Epithelial cell of esophagus (primary cell): ENCODE data around the gene TJAP1.

Experiments used
- DNase-seq: peaks from one replicate; pipeline ENCODE4 v3.0.0; 2010; ENCODE audit warnings: low read depth
- H3K4me3 ChIP-seq: 2 replicates; pipeline ENCODE4 v1.5.1; 2011; ENCODE audit warnings: mild to moderate bottlenecking, low read length, control low read depth
- TF ChIP-seq, protein P1 (sequence below): IDR thresholded peaks from 2 replicates; pipeline ENCODE4 v1.5.1; 2011; ENCODE audit warnings: low read depth, mild to moderate bottlenecking, low read length, control low read depth, inconsistent platforms; ENCODE audit not compliant: insufficient read depth; ENCODE audit errors: missing control alignments

TJAP1 gene, protein sequence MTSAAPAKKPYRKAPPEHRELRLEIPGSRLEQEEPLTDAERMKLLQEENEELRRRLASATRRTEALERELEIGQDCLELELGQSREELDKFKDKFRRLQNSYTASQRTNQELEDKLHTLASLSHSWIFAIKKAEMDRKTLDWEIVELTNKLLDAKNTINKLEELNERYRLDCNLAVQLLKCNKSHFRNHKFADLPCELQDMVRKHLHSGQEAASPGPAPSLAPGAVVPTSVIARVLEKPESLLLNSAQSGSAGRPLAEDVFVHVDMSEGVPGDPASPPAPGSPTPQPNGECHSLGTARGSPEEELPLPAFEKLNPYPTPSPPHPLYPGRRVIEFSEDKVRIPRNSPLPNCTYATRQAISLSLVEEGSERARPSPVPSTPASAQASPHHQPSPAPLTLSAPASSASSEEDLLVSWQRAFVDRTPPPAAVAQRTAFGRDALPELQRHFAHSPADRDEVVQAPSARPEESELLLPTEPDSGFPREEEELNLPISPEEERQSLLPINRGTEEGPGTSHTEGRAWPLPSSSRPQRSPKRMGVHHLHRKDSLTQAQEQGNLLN

DNA sequence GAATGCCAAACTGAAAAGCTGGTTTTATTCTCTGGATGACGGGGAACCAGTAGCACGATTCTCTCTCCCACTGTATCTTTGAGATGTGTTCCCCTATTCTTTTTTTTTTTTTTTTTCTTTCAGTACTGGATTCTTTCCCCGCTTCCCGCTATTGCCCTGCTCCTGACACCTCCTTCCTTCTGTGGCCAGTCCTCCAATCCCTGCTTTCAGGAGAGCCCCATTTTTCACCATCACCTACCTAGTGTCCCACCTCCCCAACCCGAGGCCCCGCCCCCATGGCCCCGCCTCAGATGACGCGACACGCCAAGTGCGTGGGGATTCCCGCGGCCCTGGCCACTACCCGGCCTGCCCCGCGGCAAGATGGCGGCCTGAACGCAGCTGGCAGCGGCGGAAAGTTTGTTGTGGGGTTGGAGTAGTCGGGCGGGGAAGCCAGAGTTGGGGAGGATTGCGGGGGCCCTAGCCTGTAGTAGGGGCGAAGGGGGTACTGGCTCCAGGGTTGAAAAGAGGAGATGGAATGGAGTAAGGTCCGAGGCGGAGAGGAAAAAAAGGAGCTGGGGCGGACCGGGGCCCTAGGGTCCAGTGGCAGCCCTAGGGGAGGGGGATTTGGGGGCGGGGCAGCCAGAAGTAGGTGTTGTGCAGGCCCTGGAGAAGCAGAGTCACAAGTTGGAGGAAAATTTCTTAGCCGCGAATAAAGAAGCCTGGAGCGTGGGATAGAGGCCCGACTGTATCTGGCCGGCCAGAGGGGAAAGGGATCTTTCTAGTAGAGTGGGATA, at the start of gene TJAP1:
Gene TJAP1, plus strand, starts transcription at position 336 of the 773 bp plus-strand sequence. CDS start 21,432 bp downstream, outside the sequence.
- TF ChIP-seq, protein P1, sequence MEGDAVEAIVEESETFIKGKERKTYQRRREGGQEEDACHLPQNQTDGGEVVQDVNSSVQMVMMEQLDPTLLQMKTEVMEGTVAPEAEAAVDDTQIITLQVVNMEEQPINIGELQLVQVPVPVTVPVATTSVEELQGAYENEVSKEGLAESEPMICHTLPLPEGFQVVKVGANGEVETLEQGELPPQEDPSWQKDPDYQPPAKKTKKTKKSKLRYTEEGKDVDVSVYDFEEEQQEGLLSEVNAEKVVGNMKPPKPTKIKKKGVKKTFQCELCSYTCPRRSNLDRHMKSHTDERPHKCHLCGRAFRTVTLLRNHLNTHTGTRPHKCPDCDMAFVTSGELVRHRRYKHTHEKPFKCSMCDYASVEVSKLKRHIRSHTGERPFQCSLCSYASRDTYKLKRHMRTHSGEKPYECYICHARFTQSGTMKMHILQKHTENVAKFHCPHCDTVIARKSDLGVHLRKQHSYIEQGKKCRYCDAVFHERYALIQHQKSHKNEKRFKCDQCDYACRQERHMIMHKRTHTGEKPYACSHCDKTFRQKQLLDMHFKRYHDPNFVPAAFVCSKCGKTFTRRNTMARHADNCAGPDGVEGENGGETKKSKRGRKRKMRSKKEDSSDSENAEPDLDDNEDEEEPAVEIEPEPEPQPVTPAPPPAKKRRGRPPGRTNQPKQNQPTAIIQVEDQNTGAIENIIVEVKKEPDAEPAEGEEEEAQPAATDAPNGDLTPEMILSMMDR: no peak
- peak within 1 kb of the TSS; percentile 70 for H3K4me3 ChIP-seq
- peak; percentile 88 for DNase-seq

DNA sequence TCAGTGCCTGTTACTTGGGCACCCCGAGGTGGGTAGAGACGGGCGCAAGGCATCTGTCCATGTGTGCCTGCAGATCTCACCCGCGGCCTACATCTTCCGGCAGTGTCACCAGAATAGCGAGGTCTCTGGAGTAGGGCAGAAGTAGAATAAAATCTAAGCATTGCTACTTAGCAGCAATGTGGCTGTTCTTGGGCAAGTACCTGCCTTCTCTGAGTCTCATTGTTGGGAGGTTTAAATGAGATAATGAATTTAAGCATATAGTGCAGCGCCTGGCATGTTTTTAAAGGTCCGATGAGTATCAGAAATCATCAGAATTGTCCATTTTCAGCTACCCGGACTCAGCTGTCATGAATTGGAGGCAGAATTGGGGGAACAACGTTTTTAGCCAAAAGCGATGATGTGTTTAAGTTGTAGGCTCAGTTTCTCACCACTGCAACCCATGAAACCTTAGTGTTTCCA, 49.2 kb upstream of the TJAP1 start:
- DNase-seq: no peak
- TF ChIP-seq, protein P1: no peak
- peak overlapping the region; percentile 88 for H3K4me3 ChIP-seq

DNA sequence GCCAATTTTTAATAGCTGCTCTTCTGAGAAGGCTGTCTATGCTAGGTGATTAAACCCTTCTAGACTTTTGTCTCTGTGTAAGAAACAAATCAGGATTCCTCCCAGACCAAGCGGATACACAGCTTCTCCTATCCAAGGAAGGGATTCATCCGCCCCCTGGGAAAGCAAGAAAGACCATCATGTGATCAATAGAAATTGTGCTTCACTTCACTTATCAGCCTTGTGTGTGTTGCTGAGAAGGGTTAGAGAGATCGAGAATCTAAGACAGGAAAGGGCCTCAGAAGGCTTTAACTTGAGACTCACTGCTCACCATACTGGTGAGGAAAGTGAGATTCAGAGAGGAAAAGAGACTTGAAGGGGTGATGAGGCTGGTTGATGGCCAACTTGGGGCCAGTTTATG, 48.5 kb upstream of the TJAP1 start:
- peak overlapping the region; percentile 88 for H3K4me3 ChIP-seq
- no peak for DNase-seq
- TF ChIP-seq, protein P1: no peak

DNA sequence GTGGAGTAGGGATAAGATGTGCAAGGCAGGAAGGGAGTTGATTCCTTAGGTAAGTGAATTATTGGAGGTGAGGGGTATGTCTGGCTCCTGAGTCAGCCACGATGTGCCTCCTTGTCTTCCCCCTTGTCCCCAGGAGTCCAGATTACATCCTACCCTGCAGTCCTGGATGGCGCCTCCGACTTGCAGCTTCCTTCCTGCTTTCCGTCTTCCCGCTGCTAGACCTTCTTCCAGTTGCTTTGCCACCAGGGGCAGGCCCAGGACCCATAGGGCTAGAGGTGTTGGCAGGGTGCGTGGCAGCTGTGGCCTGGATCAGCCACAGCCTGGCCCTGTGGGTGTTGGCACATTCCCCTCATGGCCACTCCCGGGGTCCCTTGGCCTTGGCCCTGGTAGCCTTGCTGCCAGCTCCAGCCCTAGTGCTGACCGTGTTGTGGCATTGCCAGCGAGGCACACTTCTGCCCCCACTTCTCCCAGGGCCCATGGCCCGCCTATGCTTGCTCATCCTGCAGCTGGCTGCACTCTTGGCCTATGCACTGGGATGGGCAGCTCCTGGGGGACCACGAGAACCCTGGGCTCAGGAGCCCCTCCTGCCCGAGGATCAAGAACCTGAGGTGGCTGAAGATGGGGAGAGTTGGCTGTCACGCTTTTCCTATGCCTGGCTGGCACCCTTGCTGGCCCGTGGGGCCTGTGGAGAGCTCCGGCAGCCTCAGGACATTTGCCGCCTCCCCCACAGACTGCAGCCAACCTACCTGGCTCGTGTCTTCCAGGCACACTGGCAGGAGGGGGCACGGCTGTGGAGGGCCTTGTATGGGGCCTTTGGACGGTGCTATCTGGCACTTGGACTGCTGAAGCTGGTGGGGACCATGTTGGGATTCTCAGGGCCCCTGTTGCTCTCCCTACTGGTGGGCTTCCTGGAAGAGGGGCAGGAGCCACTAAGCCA, 45.1 kb upstream of the TJAP1 start:
- no peak for DNase-seq
- H3K4me3 ChIP-seq: no peak overlapping the region
- TF ChIP-seq, protein P1: no peak

DNA sequence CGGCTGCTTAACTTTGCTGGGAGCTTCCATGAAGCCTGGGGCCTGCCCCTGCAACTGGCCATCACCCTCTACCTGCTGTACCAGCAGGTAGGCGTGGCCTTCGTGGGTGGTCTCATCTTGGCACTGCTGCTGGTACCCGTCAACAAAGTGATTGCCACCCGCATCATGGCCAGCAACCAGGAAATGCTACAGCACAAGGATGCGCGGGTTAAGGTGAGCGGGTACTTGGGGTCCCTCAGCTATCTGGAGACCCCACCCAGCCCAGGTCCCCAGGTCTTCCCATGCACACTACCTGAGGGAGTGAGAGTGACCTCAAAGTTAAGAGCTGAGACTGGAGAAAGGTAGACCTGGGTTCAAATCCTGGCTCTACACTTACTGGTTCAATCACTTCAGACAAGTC, 44.2 kb upstream of the TJAP1 start:
- DNase-seq: no peak
- no peak overlapping the region for H3K4me3 ChIP-seq
- TF ChIP-seq, protein P1: no peak
